GM23338 (cell line): ENCODE measurements around the gene GGTLC2. TPM values are rescaled to one million over a fixed set of nuclear protein-coding genes. Genes with fewer than 3 reads are reported as not detected.

Experiments
- ATAC-seq: fragments of 200-7000 bp; cut with Tn5 transposase; 3 replicates; pipeline ENCODE4 v1.9.1; 2020
- DNase-seq: peaks from one replicate; pipeline ENCODE4 v3.0.0-alpha.2; 2015; ENCODE audit warnings: low spot score
- H2AFZ ChIP-seq: fragments of 200-600 bp; sonication (generic); 2 replicates; pipeline ENCODE4 v1.8.0; 2016; ENCODE audit warnings: antibody characterized with exemption, mild to moderate bottlenecking, moderate library complexity
- H3F3A ChIP-seq: fragments of 200-600 bp; sonication (generic); replicated peaks from 2 replicates; pipeline ENCODE4 v1.8.0; 2017; ENCODE audit warnings: antibody characterized with exemption, mixed run types, low read depth
- H3K27ac ChIP-seq: fragments of 200-600 bp; sonication (generic); 2 replicates; pipeline ENCODE4 v1.6.1; 2016; ENCODE audit warnings: low read depth
- H3K27me3 ChIP-seq: fragments of 200-600 bp; sonication (generic); 2 replicates; pipeline ENCODE4 v1.8.0; 2016; ENCODE audit warnings: mild to moderate bottlenecking, mixed run types, moderate library complexity; ENCODE audit not compliant: insufficient read depth
- H3K36me3 ChIP-seq: fragments of 200-600 bp; sonication (generic); 2 replicates; pipeline ENCODE4 v1.8.0; 2016; ENCODE audit warnings: mild to moderate bottlenecking; ENCODE audit not compliant: insufficient read depth
- H3K4me1 ChIP-seq: fragments of 200-600 bp; sonication (generic); 2 replicates; pipeline ENCODE4 v1.8.0; 2016; ENCODE audit warnings: mild to moderate bottlenecking, moderate library complexity; ENCODE audit not compliant: insufficient read depth
- H3K4me2 ChIP-seq: fragments of 200-600 bp; sonication (generic); 2 replicates; pipeline ENCODE4 v1.7.1; 2017; ENCODE audit warnings: mixed run types
- H3K4me3 ChIP-seq: fragments of 200-600 bp; sonication (generic); 2 replicates; pipeline ENCODE4 v1.6.1; 2016; ENCODE audit warnings: mixed run types
- H3K79me2 ChIP-seq: fragments of 200-600 bp; sonication (generic); replicated peaks from 2 replicates; pipeline ENCODE4 v1.8.0; 2017; ENCODE audit warnings: mild to moderate bottlenecking; ENCODE audit not compliant: insufficient read depth
- H3K9me2 ChIP-seq: fragments of 200-600 bp; sonication (generic); 2 replicates; pipeline ENCODE4 v1.8.0; 2017; ENCODE audit not compliant: insufficient read depth
- H4K20me1 ChIP-seq: fragments of 200-600 bp; sonication (generic); replicated peaks from 2 replicates; pipeline ENCODE4 v1.8.0; 2017; ENCODE audit warnings: mild to moderate bottlenecking; ENCODE audit not compliant: insufficient read depth
- H3K27ac Mint-ChIP-seq: 2 replicates; pipeline ENCODE4 v1.8.0; 2020; ENCODE audit warnings: inconsistent platforms, mild to moderate bottlenecking, moderate library complexity, mixed read lengths
- H3K27me3 Mint-ChIP-seq: 3 replicates; pipeline ENCODE4 v1.8.0; 2022; ENCODE audit warnings: low read depth, mild to moderate bottlenecking, moderate library complexity, mixed read lengths, inconsistent platforms; ENCODE audit not compliant: insufficient read depth, poor library complexity
- H3K36me3 Mint-ChIP-seq: 3 replicates; pipeline ENCODE4 v1.8.0; 2021; ENCODE audit warnings: low read depth, mild to moderate bottlenecking, inconsistent platforms, moderate library complexity, mixed read lengths
- H3K4me1 Mint-ChIP-seq: 3 replicates; pipeline ENCODE4 v1.8.0; 2020; ENCODE audit warnings: mild to moderate bottlenecking, inconsistent platforms, mixed read lengths
- H3K4me3 Mint-ChIP-seq: 3 replicates; pipeline ENCODE4 v1.8.0; 2021; ENCODE audit warnings: moderate library complexity, mild to moderate bottlenecking, inconsistent platforms, mixed read lengths
- H3K9me3 Mint-ChIP-seq: 3 replicates; pipeline ENCODE4 v1.8.0; 2020; ENCODE audit warnings: moderate library complexity, mild to moderate bottlenecking, inconsistent platforms, mixed read lengths
- CREB1 ChIP-seq: fragments of 250-450 bp; sonication (Bioruptor Pico); IDR thresholded peaks from 2 replicates; pipeline ENCODE4 v1.5.0; 2020; ENCODE audit warnings: low read depth, mild to moderate bottlenecking, moderate library complexity
- EZH2 ChIP-seq: fragments of 200-600 bp; sonication (generic); IDR thresholded peaks from one replicate; pipeline ENCODE4 v1.8.0; 2017; ENCODE audit warnings: antibody characterized with exemption, mild to moderate bottlenecking, low read depth; ENCODE audit not compliant: unreplicated experiment
- EZH2phosphoT487 ChIP-seq: fragments of 200-600 bp; sonication (generic); IDR thresholded peaks from one replicate; pipeline ENCODE4 v1.8.1; 2018; ENCODE audit warnings: antibody characterized with exemption; ENCODE audit not compliant: unreplicated experiment
- JUNB ChIP-seq: IDR thresholded peaks from one replicate; pipeline ENCODE4 v1.6.1; 2016; ENCODE audit warnings: antibody characterized with exemption; ENCODE audit not compliant: unreplicated experiment
- NANOG ChIP-seq: IDR thresholded peaks from 2 replicates; pipeline ENCODE4 v1.6.1; 2016; ENCODE audit warnings: antibody characterized with exemption, borderline replicate concordance
- POLR2AphosphoS5 ChIP-seq: IDR thresholded peaks from 2 replicates; pipeline ENCODE4 v1.6.1; 2016; ENCODE audit warnings: antibody characterized with exemption, low read depth
- ZNF114 ChIP-seq: fragments of 250-450 bp; sonication (Bioruptor Pico); IDR thresholded peaks from 2 replicates; pipeline ENCODE4 v1.5.0; 2020; ENCODE audit warnings: mild to moderate bottlenecking, moderate library complexity
- ZNF331 ChIP-seq: fragments of 250-450 bp; sonication (Bioruptor Pico); IDR thresholded peaks from 2 replicates; pipeline ENCODE4 v1.5.0; 2020; ENCODE audit warnings: low read depth, mild to moderate bottlenecking, moderate library complexity
- polyA plus RNA-seq: library from polyadenylated mRNA; unstranded; fragments of >200 nt; fragmentation: Nextera tagmentation; extraction: Ambion mirVana; gene quantifications from 2 replicates; pipeline ENCODE4 v1.2.1, GENCODE V29; 2016
- total RNA-seq: library from RNA; depleted of rRNA; stranded (reverse); fragments of >200 nt; shearing (Covaris generic); gene quantifications from 2 replicates; pipeline ENCODE4 v1.2.3, GENCODE V29; 2014
- TF ChIP-seq, protein P1 (sequence below): IDR thresholded peaks from 2 replicates; pipeline ENCODE4 v1.6.1; 2016; ENCODE audit warnings: antibody characterized with exemption
- TF ChIP-seq, protein P2 (sequence below): fragments of 250-450 bp; sonication (Bioruptor Pico); IDR thresholded peaks from 2 replicates; pipeline ENCODE4 v1.5.0; 2020; ENCODE audit warnings: mild to moderate bottlenecking, moderate library complexity

The GGTLC2 gene
- total and polyA plus RNA-seq, 2 experiments from 2014 or later: not detected

- DNase-seq: no peak
- H3K4me3 Mint-ChIP-seq: no peak overlapping the region
- no peak for ATAC-seq
- H3K79me2 ChIP-seq: no peaks in the 10 kb centered on the region
- TF ChIP-seq ZNF331 (CRISPR knock-in tag) (no peak), EZH2 (no peak), NANOG (no peak), EZH2phosphoT487 (no peak)
- no peak overlapping the region for H3K4me2 ChIP-seq
- H3K9me2 ChIP-seq: no peaks in the 10 kb centered on the region
- H4K20me1 ChIP-seq: no peaks in the 10 kb centered on the region
- no peaks in the 10 kb centered on the region for H3K36me3 ChIP-seq
- H2AFZ ChIP-seq: no peak overlapping the region
- peaks cover 5% of the 10 kb centered on the region; the same call in 1 of the 3 replicates for H3K9me3 Mint-ChIP-seq
- H3K27me3 Mint-ChIP-seq: peaks cover 77% of the 10 kb centered on the region
- H3K4me3 ChIP-seq: no peak overlapping the region
- H3K4me1 ChIP-seq: no peaks in the 10 kb centered on the region
- no peaks in the 10 kb centered on the region for H3K36me3 Mint-ChIP-seq
- no peaks in the 10 kb centered on the region for H3F3A ChIP-seq
- no peak overlapping the region for H3K27ac Mint-ChIP-seq
- no peaks in the 10 kb centered on the region for H3K4me1 Mint-ChIP-seq
- H3K27ac ChIP-seq: no peak overlapping the region
- H3K27me3 ChIP-seq: peaks cover 95% of the 10 kb centered on the region
Observed at GRCh38 chr22:22680396-22680795, 36.0 kb downstream of the GGTLC2 start.

GRCh38 chr22:22681221-22681739, 36.9 kb downstream of the GGTLC2 start:
- Histone ChIP-seq H3K4me3 (no peak overlapping the region), H3K4me1 (no peaks in the 10 kb centered on the region), H3K9me2 (no peaks in the 10 kb centered on the region), H3K27me3 (peaks cover 93% of the 10 kb centered on the region), H4K20me1 (no peaks in the 10 kb centered on the region), H2AFZ (no peak overlapping the region), H3K4me2 (no peak overlapping the region), H3K79me2 (no peaks in the 10 kb centered on the region), H3K36me3 (no peaks in the 10 kb centered on the region), H3F3A (no peaks in the 10 kb centered on the region), H3K27ac (no peak overlapping the region)
- Mint-ChIP-seq H3K27ac (no peak overlapping the region), H3K4me1 (no peaks in the 10 kb centered on the region), H3K27me3 (peaks cover 73% of the 10 kb centered on the region), H3K4me3 (no peak overlapping the region), H3K9me3 (peaks cover 5% of the 10 kb centered on the region; the same call in 1 of the 3 replicates), H3K36me3 (no peaks in the 10 kb centered on the region)
- DNase-seq (no peak), ATAC-seq (no peak)
- no peak for TF ChIP-seq ZNF114
- no peak for TF ChIP-seq EZH2
- no peak for TF ChIP-seq POLR2AphosphoS5

DNA sequence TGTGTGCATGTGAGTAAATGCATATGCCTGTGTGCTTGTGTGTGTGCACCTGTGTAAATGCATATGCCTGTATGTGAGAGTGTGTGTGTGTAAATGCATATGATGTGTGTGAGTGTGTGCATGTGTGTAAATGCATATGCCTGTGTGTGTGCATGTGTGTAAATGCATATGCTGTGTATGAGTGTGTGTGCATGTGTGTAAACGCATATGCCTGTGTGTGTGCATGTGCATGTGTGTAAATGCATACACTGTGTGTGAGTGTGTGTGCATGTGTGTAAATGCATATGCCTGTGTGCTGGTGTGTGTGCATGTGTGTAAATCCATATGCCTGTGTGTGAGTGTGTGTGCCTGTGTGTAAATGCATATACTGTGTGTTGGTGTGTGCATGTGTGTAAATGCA, 37.8 kb downstream of the GGTLC2 start:
- Mint-ChIP-seq H3K27ac (no peak overlapping the region), H3K27me3 (peaks cover 71% of the 10 kb centered on the region), H3K9me3 (peaks cover 5% of the 10 kb centered on the region; the same call in 1 of the 3 replicates), H3K4me3 (no peak overlapping the region), H3K36me3 (no peaks in the 10 kb centered on the region), H3K4me1 (no peaks in the 10 kb centered on the region)
- Histone ChIP-seq H3K36me3 (no peaks in the 10 kb centered on the region), H2AFZ (no peak overlapping the region), H3F3A (no peaks in the 10 kb centered on the region), H3K4me1 (no peaks in the 10 kb centered on the region), H3K27me3 (peaks cover 93% of the 10 kb centered on the region), H3K9me2 (no peaks in the 10 kb centered on the region), H4K20me1 (no peaks in the 10 kb centered on the region), H3K4me2 (no peak overlapping the region), H3K4me3 (no peak overlapping the region), H3K27ac (no peak overlapping the region), H3K79me2 (no peaks in the 10 kb centered on the region)
- DNase-seq (no peak), ATAC-seq (no peak)
- TF ChIP-seq POLR2AphosphoS5 (no peak), EZH2phosphoT487 (no peak), CREB1 (CRISPR knock-in tag) (no peak), ZNF331 (CRISPR knock-in tag) (no peak), JUNB (no peak)
- TF ChIP-seq, protein P1, sequence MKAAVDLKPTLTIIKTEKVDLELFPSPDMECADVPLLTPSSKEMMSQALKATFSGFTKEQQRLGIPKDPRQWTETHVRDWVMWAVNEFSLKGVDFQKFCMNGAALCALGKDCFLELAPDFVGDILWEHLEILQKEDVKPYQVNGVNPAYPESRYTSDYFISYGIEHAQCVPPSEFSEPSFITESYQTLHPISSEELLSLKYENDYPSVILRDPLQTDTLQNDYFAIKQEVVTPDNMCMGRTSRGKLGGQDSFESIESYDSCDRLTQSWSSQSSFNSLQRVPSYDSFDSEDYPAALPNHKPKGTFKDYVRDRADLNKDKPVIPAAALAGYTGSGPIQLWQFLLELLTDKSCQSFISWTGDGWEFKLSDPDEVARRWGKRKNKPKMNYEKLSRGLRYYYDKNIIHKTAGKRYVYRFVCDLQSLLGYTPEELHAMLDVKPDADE: no peak
- TF ChIP-seq, protein P2, sequence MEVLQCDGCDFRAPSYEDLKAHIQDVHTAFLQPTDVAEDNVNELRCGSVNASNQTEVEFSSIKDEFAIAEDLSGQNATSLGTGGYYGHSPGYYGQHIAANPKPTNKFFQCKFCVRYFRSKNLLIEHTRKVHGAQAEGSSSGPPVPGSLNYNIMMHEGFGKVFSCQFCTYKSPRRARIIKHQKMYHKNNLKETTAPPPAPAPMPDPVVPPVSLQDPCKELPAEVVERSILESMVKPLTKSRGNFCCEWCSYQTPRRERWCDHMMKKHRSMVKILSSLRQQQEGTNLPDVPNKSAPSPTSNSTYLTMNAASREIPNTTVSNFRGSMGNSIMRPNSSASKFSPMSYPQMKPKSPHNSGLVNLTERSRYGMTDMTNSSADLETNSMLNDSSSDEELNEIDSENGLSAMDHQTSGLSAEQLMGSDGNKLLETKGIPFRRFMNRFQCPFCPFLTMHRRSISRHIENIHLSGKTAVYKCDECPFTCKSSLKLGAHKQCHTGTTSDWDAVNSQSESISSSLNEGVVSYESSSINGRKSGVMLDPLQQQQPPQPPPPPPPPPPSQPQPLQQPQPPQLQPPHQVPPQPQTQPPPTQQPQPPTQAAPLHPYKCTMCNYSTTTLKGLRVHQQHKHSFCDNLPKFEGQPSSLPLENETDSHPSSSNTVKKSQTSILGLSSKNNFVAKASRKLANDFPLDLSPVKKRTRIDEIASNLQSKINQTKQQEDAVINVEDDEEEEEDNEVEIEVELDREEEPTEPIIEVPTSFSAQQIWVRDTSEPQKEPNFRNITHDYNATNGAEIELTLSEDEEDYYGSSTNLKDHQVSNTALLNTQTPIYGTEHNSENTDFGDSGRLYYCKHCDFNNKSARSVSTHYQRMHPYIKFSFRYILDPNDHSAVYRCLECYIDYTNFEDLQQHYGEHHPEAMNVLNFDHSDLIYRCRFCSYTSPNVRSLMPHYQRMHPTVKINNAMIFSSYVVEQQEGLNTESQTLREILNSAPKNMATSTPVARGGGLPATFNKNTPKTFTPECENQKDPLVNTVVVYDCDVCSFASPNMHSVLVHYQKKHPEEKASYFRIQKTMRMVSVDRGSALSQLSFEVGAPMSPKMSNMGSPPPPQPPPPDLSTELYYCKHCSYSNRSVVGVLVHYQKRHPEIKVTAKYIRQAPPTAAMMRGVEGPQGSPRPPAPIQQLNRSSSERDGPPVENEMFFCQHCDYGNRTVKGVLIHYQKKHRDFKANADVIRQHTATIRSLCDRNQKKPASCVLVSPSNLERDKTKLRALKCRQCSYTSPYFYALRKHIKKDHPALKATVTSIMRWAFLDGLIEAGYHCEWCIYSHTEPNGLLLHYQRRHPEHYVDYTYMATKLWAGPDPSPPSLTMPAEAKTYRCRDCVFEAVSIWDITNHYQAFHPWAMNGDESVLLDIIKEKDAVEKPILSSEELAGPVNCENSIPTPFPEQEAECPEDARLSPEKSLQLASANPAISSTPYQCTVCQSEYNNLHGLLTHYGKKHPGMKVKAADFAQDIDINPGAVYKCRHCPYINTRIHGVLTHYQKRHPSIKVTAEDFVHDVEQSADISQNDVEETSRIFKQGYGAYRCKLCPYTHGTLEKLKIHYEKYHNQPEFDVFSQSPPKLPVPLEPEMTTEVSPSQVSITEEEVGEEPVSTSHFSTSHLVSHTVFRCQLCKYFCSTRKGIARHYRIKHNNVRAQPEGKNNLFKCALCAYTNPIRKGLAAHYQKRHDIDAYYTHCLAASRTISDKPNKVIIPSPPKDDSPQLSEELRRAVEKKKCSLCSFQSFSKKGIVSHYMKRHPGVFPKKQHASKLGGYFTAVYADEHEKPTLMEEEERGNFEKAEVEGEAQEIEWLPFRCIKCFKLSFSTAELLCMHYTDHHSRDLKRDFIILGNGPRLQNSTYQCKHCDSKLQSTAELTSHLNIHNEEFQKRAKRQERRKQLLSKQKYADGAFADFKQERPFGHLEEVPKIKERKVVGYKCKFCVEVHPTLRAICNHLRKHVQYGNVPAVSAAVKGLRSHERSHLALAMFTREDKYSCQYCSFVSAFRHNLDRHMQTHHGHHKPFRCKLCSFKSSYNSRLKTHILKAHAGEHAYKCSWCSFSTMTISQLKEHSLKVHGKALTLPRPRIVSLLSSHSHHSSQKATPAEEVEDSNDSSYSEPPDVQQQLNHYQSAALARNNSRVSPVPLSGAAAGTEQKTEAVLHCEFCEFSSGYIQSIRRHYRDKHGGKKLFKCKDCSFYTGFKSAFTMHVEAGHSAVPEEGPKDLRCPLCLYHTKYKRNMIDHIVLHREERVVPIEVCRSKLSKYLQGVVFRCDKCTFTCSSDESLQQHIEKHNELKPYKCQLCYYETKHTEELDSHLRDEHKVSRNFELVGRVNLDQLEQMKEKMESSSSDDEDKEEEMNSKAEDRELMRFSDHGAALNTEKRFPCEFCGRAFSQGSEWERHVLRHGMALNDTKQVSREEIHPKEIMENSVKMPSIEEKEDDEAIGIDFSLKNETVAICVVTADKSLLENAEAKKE: no peak
